GM23338 (cell line): ENCODE data around the gene SETMAR. TPM values are rescaled to one million over a fixed set of nuclear protein-coding genes. Genes with fewer than 3 reads are reported as not detected.
A peak's percentile ranks its signal among the peaks of the same experiment; 100 is the strongest.

ENCODE experiments used
- ATAC-seq: fragments of 200-7000 bp; cut with Tn5 transposase; 3 replicates; pipeline ENCODE4 v1.9.1; 2020
- DNase-seq: peaks from one replicate; pipeline ENCODE4 v3.0.0-alpha.2; 2015; ENCODE audit warnings: low spot score
- H2AFZ ChIP-seq: fragments of 200-600 bp; sonication (generic); 2 replicates; pipeline ENCODE4 v1.8.0; 2016; ENCODE audit warnings: antibody characterized with exemption, mild to moderate bottlenecking, moderate library complexity
- H3F3A ChIP-seq: fragments of 200-600 bp; sonication (generic); replicated peaks from 2 replicates; pipeline ENCODE4 v1.8.0; 2017; ENCODE audit warnings: antibody characterized with exemption, mixed run types, low read depth
- H3K27ac ChIP-seq: fragments of 200-600 bp; sonication (generic); 2 replicates; pipeline ENCODE4 v1.6.1; 2016; ENCODE audit warnings: low read depth
- H3K27me3 ChIP-seq: fragments of 200-600 bp; sonication (generic); 2 replicates; pipeline ENCODE4 v1.8.0; 2016; ENCODE audit warnings: mild to moderate bottlenecking, mixed run types, moderate library complexity; ENCODE audit not compliant: insufficient read depth
- H3K36me3 ChIP-seq: fragments of 200-600 bp; sonication (generic); 2 replicates; pipeline ENCODE4 v1.8.0; 2016; ENCODE audit warnings: mild to moderate bottlenecking; ENCODE audit not compliant: insufficient read depth
- H3K4me1 ChIP-seq: fragments of 200-600 bp; sonication (generic); 2 replicates; pipeline ENCODE4 v1.8.0; 2016; ENCODE audit warnings: mild to moderate bottlenecking, moderate library complexity; ENCODE audit not compliant: insufficient read depth
- H3K4me2 ChIP-seq: fragments of 200-600 bp; sonication (generic); 2 replicates; pipeline ENCODE4 v1.7.1; 2017; ENCODE audit warnings: mixed run types
- H3K4me3 ChIP-seq: fragments of 200-600 bp; sonication (generic); 2 replicates; pipeline ENCODE4 v1.6.1; 2016; ENCODE audit warnings: mixed run types
- H3K79me2 ChIP-seq: fragments of 200-600 bp; sonication (generic); replicated peaks from 2 replicates; pipeline ENCODE4 v1.8.0; 2017; ENCODE audit warnings: mild to moderate bottlenecking; ENCODE audit not compliant: insufficient read depth
- H3K9me2 ChIP-seq: fragments of 200-600 bp; sonication (generic); 2 replicates; pipeline ENCODE4 v1.8.0; 2017; ENCODE audit not compliant: insufficient read depth
- H4K20me1 ChIP-seq: fragments of 200-600 bp; sonication (generic); replicated peaks from 2 replicates; pipeline ENCODE4 v1.8.0; 2017; ENCODE audit warnings: mild to moderate bottlenecking; ENCODE audit not compliant: insufficient read depth
- H3K27ac Mint-ChIP-seq: 2 replicates; pipeline ENCODE4 v1.8.0; 2020; ENCODE audit warnings: inconsistent platforms, mild to moderate bottlenecking, moderate library complexity, mixed read lengths
- H3K27me3 Mint-ChIP-seq: 3 replicates; pipeline ENCODE4 v1.8.0; 2022; ENCODE audit warnings: low read depth, mild to moderate bottlenecking, moderate library complexity, mixed read lengths, inconsistent platforms; ENCODE audit not compliant: insufficient read depth, poor library complexity
- H3K36me3 Mint-ChIP-seq: 3 replicates; pipeline ENCODE4 v1.8.0; 2021; ENCODE audit warnings: low read depth, mild to moderate bottlenecking, inconsistent platforms, moderate library complexity, mixed read lengths
- H3K4me1 Mint-ChIP-seq: 3 replicates; pipeline ENCODE4 v1.8.0; 2020; ENCODE audit warnings: mild to moderate bottlenecking, inconsistent platforms, mixed read lengths
- H3K4me3 Mint-ChIP-seq: 3 replicates; pipeline ENCODE4 v1.8.0; 2021; ENCODE audit warnings: moderate library complexity, mild to moderate bottlenecking, inconsistent platforms, mixed read lengths
- H3K9me3 Mint-ChIP-seq: 3 replicates; pipeline ENCODE4 v1.8.0; 2020; ENCODE audit warnings: moderate library complexity, mild to moderate bottlenecking, inconsistent platforms, mixed read lengths
- CREB1 ChIP-seq: fragments of 250-450 bp; sonication (Bioruptor Pico); IDR thresholded peaks from 2 replicates; pipeline ENCODE4 v1.5.0; 2020; ENCODE audit warnings: low read depth, mild to moderate bottlenecking, moderate library complexity
- EZH2 ChIP-seq: fragments of 200-600 bp; sonication (generic); IDR thresholded peaks from one replicate; pipeline ENCODE4 v1.8.0; 2017; ENCODE audit warnings: antibody characterized with exemption, mild to moderate bottlenecking, low read depth; ENCODE audit not compliant: unreplicated experiment
- EZH2phosphoT487 ChIP-seq: fragments of 200-600 bp; sonication (generic); IDR thresholded peaks from one replicate; pipeline ENCODE4 v1.8.1; 2018; ENCODE audit warnings: antibody characterized with exemption; ENCODE audit not compliant: unreplicated experiment
- JUNB ChIP-seq: IDR thresholded peaks from one replicate; pipeline ENCODE4 v1.6.1; 2016; ENCODE audit warnings: antibody characterized with exemption; ENCODE audit not compliant: unreplicated experiment
- NANOG ChIP-seq: IDR thresholded peaks from 2 replicates; pipeline ENCODE4 v1.6.1; 2016; ENCODE audit warnings: antibody characterized with exemption, borderline replicate concordance
- POLR2AphosphoS5 ChIP-seq: IDR thresholded peaks from 2 replicates; pipeline ENCODE4 v1.6.1; 2016; ENCODE audit warnings: antibody characterized with exemption, low read depth
- STAT1 ChIP-seq: IDR thresholded peaks from one replicate; pipeline ENCODE4 v1.6.1; 2016; ENCODE audit warnings: antibody characterized with exemption; ENCODE audit not compliant: unreplicated experiment
- ZNF331 ChIP-seq: fragments of 250-450 bp; sonication (Bioruptor Pico); IDR thresholded peaks from 2 replicates; pipeline ENCODE4 v1.5.0; 2020; ENCODE audit warnings: low read depth, mild to moderate bottlenecking, moderate library complexity
- polyA plus RNA-seq: library from polyadenylated mRNA; unstranded; fragments of >200 nt; fragmentation: Nextera tagmentation; extraction: Ambion mirVana; gene quantifications from 2 replicates; pipeline ENCODE4 v1.2.1, GENCODE V29; 2016
- total RNA-seq: library from RNA; depleted of rRNA; stranded (reverse); fragments of >200 nt; shearing (Covaris generic); gene quantifications from 2 replicates; pipeline ENCODE4 v1.2.3, GENCODE V29; 2014
- TF ChIP-seq, protein P1 (sequence below): fragments of 250-450 bp; sonication (Bioruptor Pico); IDR thresholded peaks from 2 replicates; pipeline ENCODE4 v1.5.0; 2020; ENCODE audit warnings: mild to moderate bottlenecking, moderate library complexity
- TF ChIP-seq, protein P2 (sequence below), 2 experiments: fragments of 200-600 bp in 1 of 2; sonication (generic) in 1 of 2; conservative IDR thresholded peaks; 2 replicates each; pipeline versions ENCODE4 v1.5.1 to v1.6.1; 2016 to 2017; ENCODE audit warnings: antibody characterized with exemption in 2 of 2, low read depth in 2 of 2, mild to moderate bottlenecking in 2 of 2, moderate library complexity in 1 of 2

The SETMAR gene
- total and polyA plus RNA-seq, 2 experiments from 2014 or later = 11.2 to 19.8 TPM

GRCh38 chr3:4351164-4351855, 48.1 kb downstream of the SETMAR start (continued):
- TF ChIP-seq, protein P1, sequence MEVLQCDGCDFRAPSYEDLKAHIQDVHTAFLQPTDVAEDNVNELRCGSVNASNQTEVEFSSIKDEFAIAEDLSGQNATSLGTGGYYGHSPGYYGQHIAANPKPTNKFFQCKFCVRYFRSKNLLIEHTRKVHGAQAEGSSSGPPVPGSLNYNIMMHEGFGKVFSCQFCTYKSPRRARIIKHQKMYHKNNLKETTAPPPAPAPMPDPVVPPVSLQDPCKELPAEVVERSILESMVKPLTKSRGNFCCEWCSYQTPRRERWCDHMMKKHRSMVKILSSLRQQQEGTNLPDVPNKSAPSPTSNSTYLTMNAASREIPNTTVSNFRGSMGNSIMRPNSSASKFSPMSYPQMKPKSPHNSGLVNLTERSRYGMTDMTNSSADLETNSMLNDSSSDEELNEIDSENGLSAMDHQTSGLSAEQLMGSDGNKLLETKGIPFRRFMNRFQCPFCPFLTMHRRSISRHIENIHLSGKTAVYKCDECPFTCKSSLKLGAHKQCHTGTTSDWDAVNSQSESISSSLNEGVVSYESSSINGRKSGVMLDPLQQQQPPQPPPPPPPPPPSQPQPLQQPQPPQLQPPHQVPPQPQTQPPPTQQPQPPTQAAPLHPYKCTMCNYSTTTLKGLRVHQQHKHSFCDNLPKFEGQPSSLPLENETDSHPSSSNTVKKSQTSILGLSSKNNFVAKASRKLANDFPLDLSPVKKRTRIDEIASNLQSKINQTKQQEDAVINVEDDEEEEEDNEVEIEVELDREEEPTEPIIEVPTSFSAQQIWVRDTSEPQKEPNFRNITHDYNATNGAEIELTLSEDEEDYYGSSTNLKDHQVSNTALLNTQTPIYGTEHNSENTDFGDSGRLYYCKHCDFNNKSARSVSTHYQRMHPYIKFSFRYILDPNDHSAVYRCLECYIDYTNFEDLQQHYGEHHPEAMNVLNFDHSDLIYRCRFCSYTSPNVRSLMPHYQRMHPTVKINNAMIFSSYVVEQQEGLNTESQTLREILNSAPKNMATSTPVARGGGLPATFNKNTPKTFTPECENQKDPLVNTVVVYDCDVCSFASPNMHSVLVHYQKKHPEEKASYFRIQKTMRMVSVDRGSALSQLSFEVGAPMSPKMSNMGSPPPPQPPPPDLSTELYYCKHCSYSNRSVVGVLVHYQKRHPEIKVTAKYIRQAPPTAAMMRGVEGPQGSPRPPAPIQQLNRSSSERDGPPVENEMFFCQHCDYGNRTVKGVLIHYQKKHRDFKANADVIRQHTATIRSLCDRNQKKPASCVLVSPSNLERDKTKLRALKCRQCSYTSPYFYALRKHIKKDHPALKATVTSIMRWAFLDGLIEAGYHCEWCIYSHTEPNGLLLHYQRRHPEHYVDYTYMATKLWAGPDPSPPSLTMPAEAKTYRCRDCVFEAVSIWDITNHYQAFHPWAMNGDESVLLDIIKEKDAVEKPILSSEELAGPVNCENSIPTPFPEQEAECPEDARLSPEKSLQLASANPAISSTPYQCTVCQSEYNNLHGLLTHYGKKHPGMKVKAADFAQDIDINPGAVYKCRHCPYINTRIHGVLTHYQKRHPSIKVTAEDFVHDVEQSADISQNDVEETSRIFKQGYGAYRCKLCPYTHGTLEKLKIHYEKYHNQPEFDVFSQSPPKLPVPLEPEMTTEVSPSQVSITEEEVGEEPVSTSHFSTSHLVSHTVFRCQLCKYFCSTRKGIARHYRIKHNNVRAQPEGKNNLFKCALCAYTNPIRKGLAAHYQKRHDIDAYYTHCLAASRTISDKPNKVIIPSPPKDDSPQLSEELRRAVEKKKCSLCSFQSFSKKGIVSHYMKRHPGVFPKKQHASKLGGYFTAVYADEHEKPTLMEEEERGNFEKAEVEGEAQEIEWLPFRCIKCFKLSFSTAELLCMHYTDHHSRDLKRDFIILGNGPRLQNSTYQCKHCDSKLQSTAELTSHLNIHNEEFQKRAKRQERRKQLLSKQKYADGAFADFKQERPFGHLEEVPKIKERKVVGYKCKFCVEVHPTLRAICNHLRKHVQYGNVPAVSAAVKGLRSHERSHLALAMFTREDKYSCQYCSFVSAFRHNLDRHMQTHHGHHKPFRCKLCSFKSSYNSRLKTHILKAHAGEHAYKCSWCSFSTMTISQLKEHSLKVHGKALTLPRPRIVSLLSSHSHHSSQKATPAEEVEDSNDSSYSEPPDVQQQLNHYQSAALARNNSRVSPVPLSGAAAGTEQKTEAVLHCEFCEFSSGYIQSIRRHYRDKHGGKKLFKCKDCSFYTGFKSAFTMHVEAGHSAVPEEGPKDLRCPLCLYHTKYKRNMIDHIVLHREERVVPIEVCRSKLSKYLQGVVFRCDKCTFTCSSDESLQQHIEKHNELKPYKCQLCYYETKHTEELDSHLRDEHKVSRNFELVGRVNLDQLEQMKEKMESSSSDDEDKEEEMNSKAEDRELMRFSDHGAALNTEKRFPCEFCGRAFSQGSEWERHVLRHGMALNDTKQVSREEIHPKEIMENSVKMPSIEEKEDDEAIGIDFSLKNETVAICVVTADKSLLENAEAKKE (CRISPR knock-in tag) = no peak
- no peak for TF ChIP-seq EZH2phosphoT487

DNA sequence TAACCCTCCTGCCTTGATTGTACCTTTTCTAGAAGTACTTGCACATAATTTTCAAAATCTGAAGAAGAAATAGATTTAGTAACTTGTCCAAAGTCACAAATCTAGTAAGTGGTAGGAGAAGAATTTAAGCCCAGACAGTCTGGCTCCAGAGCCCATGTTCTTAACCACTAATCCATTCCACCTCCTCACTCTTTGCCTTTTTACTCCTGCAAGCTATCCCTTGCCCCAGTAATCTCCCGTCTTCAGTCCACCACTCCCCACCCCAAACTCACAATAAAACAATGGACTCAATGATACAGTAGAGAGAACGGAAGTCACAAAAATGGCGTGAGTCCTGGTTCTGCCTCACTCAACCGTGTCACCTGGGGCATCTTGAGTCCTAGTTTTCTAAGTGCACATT, 48.7 kb downstream of the SETMAR start:
- H3K4me1 Mint-ChIP-seq = no peaks in the 10 kb centered on the region; the same call in 2 of the 3 replicates
- no peak overlapping the region for H3K4me3 ChIP-seq
- TF ChIP-seq, protein P2, sequence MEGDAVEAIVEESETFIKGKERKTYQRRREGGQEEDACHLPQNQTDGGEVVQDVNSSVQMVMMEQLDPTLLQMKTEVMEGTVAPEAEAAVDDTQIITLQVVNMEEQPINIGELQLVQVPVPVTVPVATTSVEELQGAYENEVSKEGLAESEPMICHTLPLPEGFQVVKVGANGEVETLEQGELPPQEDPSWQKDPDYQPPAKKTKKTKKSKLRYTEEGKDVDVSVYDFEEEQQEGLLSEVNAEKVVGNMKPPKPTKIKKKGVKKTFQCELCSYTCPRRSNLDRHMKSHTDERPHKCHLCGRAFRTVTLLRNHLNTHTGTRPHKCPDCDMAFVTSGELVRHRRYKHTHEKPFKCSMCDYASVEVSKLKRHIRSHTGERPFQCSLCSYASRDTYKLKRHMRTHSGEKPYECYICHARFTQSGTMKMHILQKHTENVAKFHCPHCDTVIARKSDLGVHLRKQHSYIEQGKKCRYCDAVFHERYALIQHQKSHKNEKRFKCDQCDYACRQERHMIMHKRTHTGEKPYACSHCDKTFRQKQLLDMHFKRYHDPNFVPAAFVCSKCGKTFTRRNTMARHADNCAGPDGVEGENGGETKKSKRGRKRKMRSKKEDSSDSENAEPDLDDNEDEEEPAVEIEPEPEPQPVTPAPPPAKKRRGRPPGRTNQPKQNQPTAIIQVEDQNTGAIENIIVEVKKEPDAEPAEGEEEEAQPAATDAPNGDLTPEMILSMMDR (conservative IDR thresholded peaks at IDR 0.05; ENCODE audit: low read depth in 2 of 2) = no peak
- TF ChIP-seq EZH2phosphoT487 (no peak), POLR2AphosphoS5 (no peak), CREB1 (CRISPR knock-in tag) (no peak), NANOG (no peak), STAT1 (no peak), EZH2 (no peak), JUNB (no peak), ZNF331 (CRISPR knock-in tag) (no peak)

More for the DNA sequence above, 48.7 kb downstream of the SETMAR start:
- no peaks in the 10 kb centered on the region for H3K36me3 Mint-ChIP-seq
- Histone ChIP-seq H3K9me2 (no peaks in the 10 kb centered on the region), H3K36me3 (no peaks in the 10 kb centered on the region), H4K20me1 (no peaks in the 10 kb centered on the region), H3K27ac (no peak overlapping the region), H3K27me3 (no peaks in the 10 kb centered on the region), H3K4me2 (no peak overlapping the region), H2AFZ (no peak overlapping the region), H3K4me1 (no peaks in the 10 kb centered on the region), H3F3A (no peaks in the 10 kb centered on the region), H3K79me2 (no peaks in the 10 kb centered on the region)
- no peak for ATAC-seq
- H3K9me3 Mint-ChIP-seq = peaks cover 4% of the 10 kb centered on the region; the same call in 1 of the 3 replicates
- peak overlapping the region; percentile 30; the same call in 1 of the 2 replicates for H3K27ac Mint-ChIP-seq
- H3K27me3 Mint-ChIP-seq = no peaks in the 10 kb centered on the region
- H3K4me3 Mint-ChIP-seq = no peak overlapping the region
- DNase-seq = no peak
